ENCODE measurements around the gene F2RL3. TPM values are rescaled to one million over a fixed set of nuclear protein-coding genes. Genes with fewer than 3 reads are reported as not detected.

Gene F2RL3
- total and polyA plus RNA-seq, 11 donors = 0.12 to 4.6 (median 1.2) TPM

DNA sequence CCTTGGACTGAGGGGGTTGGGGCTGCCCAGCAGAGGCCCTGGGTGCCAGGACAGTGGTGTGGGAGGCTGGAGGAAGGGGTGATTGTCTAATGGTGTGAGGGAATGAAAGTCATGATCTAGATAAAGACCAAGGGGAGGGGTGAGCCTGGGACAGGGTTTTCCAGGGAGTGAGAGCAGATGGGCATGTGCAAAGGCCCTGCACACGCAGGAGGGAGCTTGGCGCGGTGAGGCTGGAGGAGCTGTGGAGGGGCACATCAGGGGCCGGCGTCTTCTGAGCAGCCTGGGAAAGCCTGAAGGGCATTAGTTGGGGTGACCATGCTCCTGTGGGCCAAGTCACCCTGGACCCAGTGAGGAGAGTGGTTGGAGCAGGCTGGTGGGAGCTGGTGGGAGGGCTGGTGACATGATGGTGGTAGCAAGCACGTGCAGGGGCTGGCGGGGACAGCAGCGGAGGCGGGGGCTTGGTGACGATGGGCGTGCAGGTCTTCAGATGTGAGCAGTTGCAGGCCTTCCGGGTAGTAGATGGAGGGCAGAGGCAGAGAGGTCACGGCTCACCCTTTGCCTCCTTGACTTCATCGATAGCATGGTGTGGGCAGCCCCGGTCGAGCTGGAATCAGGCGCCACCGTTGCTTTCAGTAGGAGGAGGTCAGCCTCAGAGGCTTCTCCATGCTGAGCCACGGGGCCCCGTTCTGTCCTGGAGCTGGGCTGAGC, 20.2 kb upstream of the F2RL3 start:
- ATAC-seq (no peak), DNase-seq (peak in 1 of 5 donors; percentile 44)
- no peak for TF ChIP-seq POLR2A (IDR thresholded peaks at IDR 0.05)
- TF ChIP-seq, protein P1, sequence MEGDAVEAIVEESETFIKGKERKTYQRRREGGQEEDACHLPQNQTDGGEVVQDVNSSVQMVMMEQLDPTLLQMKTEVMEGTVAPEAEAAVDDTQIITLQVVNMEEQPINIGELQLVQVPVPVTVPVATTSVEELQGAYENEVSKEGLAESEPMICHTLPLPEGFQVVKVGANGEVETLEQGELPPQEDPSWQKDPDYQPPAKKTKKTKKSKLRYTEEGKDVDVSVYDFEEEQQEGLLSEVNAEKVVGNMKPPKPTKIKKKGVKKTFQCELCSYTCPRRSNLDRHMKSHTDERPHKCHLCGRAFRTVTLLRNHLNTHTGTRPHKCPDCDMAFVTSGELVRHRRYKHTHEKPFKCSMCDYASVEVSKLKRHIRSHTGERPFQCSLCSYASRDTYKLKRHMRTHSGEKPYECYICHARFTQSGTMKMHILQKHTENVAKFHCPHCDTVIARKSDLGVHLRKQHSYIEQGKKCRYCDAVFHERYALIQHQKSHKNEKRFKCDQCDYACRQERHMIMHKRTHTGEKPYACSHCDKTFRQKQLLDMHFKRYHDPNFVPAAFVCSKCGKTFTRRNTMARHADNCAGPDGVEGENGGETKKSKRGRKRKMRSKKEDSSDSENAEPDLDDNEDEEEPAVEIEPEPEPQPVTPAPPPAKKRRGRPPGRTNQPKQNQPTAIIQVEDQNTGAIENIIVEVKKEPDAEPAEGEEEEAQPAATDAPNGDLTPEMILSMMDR (IDR thresholded peaks at IDR 0.05) = no peak
- peaks cover 6 to 99% (median 92%) of the 10 kb centered on the region in 9 donors for H3K36me3 ChIP-seq
- no peak overlapping the region for H3K27ac ChIP-seq
- 93 to 97% (median 95%) methylated on average over 20 of the region's 20 CpGs for WGBS, 4 donors
- no peaks in the 10 kb centered on the region for H3K9me3 ChIP-seq
- H3K27me3 ChIP-seq = no peaks in the 10 kb centered on the region
- intact Hi-C loops (cut with DNase I) = no loop called here
- H3K4me1 ChIP-seq = peaks cover 0 to 15% (median 4%) of the 10 kb centered on the region in 12 donors
- no peak overlapping the region for H3K4me3 ChIP-seq

DNA sequence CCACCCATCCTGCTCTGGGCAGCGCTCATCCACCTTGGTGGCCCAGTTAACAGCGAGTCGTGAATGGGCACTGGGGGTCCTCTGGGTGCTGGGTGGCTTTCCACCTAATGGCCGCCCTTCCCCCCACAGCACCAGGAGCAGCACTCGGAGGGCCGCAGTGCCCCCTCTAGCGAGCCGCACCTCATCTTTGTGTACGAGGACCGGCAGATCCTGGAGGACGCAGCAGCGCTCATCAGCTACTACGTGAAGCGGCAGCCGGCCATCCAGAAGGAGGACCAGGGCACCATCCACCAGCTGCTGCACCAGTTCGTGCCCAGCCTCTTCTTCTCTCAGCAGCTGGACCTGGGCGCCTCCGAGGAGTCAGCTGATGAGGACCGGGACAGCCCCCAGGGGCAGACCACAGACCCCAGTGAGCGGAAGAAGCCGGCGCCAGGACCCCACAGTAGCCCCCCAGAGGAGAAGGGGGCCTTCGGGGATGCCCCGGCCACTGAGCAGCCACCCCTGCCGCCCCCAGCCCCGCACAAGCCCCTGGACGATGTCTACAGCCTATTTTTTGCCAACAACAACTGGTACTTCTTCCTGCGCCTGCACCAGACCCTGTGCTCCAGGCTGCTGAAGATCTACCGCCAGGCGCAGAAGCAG, 19.3 kb upstream of the F2RL3 start:
- Histone ChIP-seq H3K27me3 (no peaks in the 10 kb centered on the region), H3K4me3 (no peak overlapping the region), H3K4me1 (peaks cover 0 to 15% (median 6%) of the 10 kb centered on the region in 12 donors), H3K9me3 (no peaks in the 10 kb centered on the region), H3K27ac (peak overlapping the region in 1 of 12 donors; percentile 39), H3K36me3 (peaks cover 6 to 94% (median 84%) of the 10 kb centered on the region in 9 donors)
- TF ChIP-seq, protein P1 (IDR thresholded peaks at IDR 0.05) = no peak
- TF ChIP-seq POLR2A (IDR thresholded peaks at IDR 0.05) = no peak
- no peak for ATAC-seq
- DNase-seq = peak in 1 of 5 donors; percentile 52
- 95 to 98% (median 96%) methylated on average over 19 to 30 of the region's 30 CpGs for WGBS, 4 donors
- intact Hi-C loops (cut with DNase I) = no loop called here

DNA sequence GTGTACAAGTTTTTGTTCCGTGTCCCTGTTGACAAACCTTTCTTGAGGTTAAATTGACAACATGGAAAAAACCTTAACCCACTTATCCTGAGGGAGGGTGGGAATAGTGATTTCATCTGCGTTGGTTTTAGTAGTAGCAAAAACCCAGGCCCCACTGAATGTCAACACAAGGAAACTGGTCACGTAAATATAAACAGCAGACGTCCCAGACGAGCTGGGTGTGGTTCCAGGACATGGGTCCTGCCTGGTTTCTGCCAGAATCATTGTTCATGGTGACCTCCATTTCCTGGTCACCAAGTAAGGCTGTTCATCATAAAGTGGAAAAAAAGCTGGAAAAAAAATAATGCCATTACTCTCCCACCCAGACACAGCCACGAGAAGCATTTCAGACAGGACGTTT, 16.9 kb upstream of the F2RL3 start:
- H3K4me1 ChIP-seq = peaks cover 0 to 24% (median 8%) of the 10 kb centered on the region in 12 donors
- peaks cover 3 to 81% (median 66%) of the 10 kb centered on the region in 9 donors for H3K36me3 ChIP-seq
- no peaks in the 10 kb centered on the region for H3K27me3 ChIP-seq
- H3K9me3 ChIP-seq = no peaks in the 10 kb centered on the region
- TF ChIP-seq, protein P1 (IDR thresholded peaks at IDR 0.05) = no peak
- TF ChIP-seq POLR2A (IDR thresholded peaks at IDR 0.05) = no peak
- peak; percentile 26 to 81 (median 64) for ATAC-seq
- peak in 2 of 5 donors; percentile 54 for DNase-seq
- WGBS, 4 donors = 52 to 66% (median 61%) methylated on average over 7 of the region's 7 CpGs
- no peak overlapping the region for H3K4me3 ChIP-seq
- intact Hi-C loops (cut with DNase I) = no loop called here
- H3K27ac ChIP-seq = peak overlapping the region; percentile 50 to 91 (median 74)

DNA sequence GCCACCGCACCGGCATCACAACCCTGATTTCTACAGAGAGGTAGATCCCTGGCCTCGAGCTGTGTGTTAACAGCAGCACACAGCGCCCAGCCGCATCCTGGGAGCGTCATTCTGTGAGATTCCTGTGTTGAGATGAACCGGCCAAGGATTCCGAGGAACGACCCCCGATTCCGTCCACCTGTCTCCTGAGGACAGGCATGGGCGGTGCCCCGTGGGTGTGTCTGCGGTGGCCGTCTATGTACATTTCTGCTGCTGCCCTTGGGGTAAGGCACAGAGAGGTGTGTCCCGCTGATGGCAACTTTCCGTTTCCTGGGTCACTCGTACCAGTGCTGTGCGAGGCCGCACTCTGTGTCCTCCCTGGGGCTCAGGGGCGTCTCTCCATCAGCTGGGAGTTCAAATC, 16.1 kb upstream of the F2RL3 start:
- intact Hi-C loops (cut with DNase I) = no loop called here
- Histone ChIP-seq H3K9me3 (no peaks in the 10 kb centered on the region), H3K4me1 (peaks cover 0 to 26% (median 11%) of the 10 kb centered on the region in 12 donors), H3K27ac (peak overlapping the region; percentile 50 to 91 (median 74)), H3K36me3 (peaks cover 0 to 81% (median 66%) of the 10 kb centered on the region in 9 donors), H3K4me3 (no peak overlapping the region), H3K27me3 (no peaks in the 10 kb centered on the region)
- WGBS, 4 donors = 92 to 97% (median 94%) methylated on average over 20 to 21 of the region's 21 CpGs
- no peak for ATAC-seq
- DNase-seq = peak in 1 of 5 donors; percentile 52
- TF ChIP-seq, protein P1 (IDR thresholded peaks at IDR 0.05) = no peak
- no peak for TF ChIP-seq POLR2A (IDR thresholded peaks at IDR 0.05)
